ENCODE data around the gene TAF1B. TPM values are rescaled to one million over a fixed set of nuclear protein-coding genes. Genes with fewer than 3 reads are reported as not detected.

TAF1B gene
- total and polyA plus RNA-seq, 10 of the 15 experiments (the other 5 are each of a cell fraction or from before 2014, with no cell fraction given): 8.1 to 18.3 (median 12.4) TPM

DNA sequence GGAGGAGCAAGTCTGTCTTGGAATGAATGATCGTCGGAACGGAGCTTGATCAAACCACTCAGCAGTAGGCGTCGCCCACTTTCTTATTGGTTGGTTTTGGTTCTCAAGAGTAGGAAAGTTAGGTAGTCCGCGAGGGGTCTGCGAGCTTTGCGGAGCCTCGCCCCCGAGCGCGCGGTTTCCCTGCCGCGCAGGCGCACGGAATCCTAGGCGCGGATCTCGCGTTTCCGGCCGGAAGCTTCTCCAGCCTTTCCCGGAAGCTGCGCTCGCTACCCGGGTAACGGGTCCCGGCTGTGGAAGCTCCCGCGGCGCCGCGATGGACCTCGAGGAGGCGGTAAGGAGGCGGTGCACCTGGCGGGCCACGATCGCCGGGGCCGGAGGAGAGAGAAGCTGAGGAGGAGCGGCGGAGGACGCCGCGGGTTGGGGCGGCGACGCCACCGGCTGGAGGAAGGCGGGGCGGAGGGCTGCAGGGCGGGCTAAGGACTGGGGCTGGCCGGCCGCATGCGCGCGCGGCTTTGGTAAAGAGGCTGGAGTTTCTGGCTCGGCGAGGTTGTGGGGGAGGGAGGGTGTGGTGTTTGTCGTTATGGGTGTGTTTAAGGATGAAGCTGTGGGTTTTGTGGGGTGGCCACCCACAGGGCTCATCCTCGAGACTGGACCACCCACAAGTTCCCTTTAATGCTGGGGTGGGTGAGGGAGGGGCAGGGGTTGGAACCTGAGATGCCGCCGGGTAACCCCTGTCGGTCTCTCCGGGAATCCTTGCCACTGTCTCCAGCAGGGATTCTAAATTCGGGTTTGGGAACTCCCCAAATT, at the start of gene TAF1B (continued):
- TF ChIP-seq, protein P1, sequence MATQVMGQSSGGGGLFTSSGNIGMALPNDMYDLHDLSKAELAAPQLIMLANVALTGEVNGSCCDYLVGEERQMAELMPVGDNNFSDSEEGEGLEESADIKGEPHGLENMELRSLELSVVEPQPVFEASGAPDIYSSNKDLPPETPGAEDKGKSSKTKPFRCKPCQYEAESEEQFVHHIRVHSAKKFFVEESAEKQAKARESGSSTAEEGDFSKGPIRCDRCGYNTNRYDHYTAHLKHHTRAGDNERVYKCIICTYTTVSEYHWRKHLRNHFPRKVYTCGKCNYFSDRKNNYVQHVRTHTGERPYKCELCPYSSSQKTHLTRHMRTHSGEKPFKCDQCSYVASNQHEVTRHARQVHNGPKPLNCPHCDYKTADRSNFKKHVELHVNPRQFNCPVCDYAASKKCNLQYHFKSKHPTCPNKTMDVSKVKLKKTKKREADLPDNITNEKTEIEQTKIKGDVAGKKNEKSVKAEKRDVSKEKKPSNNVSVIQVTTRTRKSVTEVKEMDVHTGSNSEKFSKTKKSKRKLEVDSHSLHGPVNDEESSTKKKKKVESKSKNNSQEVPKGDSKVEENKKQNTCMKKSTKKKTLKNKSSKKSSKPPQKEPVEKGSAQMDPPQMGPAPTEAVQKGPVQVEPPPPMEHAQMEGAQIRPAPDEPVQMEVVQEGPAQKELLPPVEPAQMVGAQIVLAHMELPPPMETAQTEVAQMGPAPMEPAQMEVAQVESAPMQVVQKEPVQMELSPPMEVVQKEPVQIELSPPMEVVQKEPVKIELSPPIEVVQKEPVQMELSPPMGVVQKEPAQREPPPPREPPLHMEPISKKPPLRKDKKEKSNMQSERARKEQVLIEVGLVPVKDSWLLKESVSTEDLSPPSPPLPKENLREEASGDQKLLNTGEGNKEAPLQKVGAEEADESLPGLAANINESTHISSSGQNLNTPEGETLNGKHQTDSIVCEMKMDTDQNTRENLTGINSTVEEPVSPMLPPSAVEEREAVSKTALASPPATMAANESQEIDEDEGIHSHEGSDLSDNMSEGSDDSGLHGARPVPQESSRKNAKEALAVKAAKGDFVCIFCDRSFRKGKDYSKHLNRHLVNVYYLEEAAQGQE (IDR thresholded peaks at IDR 0.05; ENCODE audit: low read depth, low read length): 0 out of 2 replicates have a peak, but pooled peaks have one; percentile 12
- TF ChIP-seq POLR2AphosphoS2 (IDR thresholded peaks at IDR 0.05; ENCODE audit: low read depth, low read length) (0 out of 2 replicates have a peak, but pooled peaks have one; percentile 31), SMARCA5 (IDR thresholded peaks at IDR 0.05) (0 out of 2 replicates have a peak, but pooled peaks have one; percentile 16), EGR1 (IDR thresholded peaks at IDR 0.05; ENCODE audit: borderline replicate concordance in 1 of 2, low read depth in 2 of 2, low read length in 2 of 2) (0 out of 3 replicates have a peak, but pooled peaks of 1 of the 2 experiments have one; percentile 51), YY1 (IDR thresholded peaks at IDR 0.05; ENCODE audit: low read depth, low read length) (no peak; the same call in 1 of the 2 replicates), SMC3 (IDR thresholded peaks at IDR 0.05; ENCODE audit: borderline replicate concordance, low read length) (no peak), CBX3 (IDR thresholded peaks at IDR 0.05; ENCODE audit: borderline replicate concordance, low read depth) (no peak), TBL1XR1 (IDR thresholded peaks at IDR 0.05; ENCODE audit: low read depth, low read length) (no peak; the same call in 1 of the 2 replicates), POLR2AphosphoS5 (IDR thresholded peaks at IDR 0.05; ENCODE audit: low read length) (peak; percentile 50; the same call in 1 of the 2 replicates), HCFC1 (IDR thresholded peaks at IDR 0.05; ENCODE audit: low read length) (no peak)
- TF ChIP-seq, protein P2, sequence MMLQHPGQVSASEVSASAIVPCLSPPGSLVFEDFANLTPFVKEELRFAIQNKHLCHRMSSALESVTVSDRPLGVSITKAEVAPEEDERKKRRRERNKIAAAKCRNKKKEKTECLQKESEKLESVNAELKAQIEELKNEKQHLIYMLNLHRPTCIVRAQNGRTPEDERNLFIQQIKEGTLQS (IDR thresholded peaks at IDR 0.05; ENCODE audit: borderline replicate concordance, extremely low read depth, low read depth, low read length): no peak
- TF ChIP-seq, protein P3, sequence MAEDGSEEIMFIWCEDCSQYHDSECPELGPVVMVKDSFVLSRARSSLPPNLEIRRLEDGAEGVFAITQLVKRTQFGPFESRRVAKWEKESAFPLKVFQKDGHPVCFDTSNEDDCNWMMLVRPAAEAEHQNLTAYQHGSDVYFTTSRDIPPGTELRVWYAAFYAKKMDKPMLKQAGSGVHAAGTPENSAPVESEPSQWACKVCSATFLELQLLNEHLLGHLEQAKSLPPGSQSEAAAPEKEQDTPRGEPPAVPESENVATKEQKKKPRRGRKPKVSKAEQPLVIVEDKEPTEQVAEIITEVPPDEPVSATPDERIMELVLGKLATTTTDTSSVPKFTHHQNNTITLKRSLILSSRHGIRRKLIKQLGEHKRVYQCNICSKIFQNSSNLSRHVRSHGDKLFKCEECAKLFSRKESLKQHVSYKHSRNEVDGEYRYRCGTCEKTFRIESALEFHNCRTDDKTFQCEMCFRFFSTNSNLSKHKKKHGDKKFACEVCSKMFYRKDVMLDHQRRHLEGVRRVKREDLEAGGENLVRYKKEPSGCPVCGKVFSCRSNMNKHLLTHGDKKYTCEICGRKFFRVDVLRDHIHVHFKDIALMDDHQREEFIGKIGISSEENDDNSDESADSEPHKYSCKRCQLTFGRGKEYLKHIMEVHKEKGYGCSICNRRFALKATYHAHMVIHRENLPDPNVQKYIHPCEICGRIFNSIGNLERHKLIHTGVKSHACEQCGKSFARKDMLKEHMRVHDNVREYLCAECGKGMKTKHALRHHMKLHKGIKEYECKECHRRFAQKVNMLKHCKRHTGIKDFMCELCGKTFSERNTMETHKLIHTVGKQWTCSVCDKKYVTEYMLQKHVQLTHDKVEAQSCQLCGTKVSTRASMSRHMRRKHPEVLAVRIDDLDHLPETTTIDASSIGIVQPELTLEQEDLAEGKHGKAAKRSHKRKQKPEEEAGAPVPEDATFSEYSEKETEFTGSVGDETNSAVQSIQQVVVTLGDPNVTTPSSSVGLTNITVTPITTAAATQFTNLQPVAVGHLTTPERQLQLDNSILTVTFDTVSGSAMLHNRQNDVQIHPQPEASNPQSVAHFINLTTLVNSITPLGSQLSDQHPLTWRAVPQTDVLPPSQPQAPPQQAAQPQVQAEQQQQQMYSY (CRISPR knock-in tag; IDR thresholded peaks at IDR 0.05): no peak
- TF ChIP-seq, protein P4, sequence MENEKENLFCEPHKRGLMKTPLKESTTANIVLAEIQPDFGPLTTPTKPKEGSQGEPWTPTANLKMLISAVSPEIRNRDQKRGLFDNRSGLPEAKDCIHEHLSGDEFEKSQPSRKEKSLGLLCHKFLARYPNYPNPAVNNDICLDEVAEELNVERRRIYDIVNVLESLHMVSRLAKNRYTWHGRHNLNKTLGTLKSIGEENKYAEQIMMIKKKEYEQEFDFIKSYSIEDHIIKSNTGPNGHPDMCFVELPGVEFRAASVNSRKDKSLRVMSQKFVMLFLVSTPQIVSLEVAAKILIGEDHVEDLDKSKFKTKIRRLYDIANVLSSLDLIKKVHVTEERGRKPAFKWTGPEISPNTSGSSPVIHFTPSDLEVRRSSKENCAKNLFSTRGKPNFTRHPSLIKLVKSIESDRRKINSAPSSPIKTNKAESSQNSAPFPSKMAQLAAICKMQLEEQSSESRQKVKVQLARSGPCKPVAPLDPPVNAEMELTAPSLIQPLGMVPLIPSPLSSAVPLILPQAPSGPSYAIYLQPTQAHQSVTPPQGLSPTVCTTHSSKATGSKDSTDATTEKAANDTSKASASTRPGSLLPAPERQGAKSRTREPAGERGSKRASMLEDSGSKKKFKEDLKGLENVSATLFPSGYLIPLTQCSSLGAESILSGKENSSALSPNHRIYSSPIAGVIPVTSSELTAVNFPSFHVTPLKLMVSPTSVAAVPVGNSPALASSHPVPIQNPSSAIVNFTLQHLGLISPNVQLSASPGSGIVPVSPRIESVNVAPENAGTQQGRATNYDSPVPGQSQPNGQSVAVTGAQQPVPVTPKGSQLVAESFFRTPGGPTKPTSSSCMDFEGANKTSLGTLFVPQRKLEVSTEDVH (IDR thresholded peaks at IDR 0.05; ENCODE audit: low read depth, partially characterized antibody): no peak
- TF ChIP-seq, protein P5, sequence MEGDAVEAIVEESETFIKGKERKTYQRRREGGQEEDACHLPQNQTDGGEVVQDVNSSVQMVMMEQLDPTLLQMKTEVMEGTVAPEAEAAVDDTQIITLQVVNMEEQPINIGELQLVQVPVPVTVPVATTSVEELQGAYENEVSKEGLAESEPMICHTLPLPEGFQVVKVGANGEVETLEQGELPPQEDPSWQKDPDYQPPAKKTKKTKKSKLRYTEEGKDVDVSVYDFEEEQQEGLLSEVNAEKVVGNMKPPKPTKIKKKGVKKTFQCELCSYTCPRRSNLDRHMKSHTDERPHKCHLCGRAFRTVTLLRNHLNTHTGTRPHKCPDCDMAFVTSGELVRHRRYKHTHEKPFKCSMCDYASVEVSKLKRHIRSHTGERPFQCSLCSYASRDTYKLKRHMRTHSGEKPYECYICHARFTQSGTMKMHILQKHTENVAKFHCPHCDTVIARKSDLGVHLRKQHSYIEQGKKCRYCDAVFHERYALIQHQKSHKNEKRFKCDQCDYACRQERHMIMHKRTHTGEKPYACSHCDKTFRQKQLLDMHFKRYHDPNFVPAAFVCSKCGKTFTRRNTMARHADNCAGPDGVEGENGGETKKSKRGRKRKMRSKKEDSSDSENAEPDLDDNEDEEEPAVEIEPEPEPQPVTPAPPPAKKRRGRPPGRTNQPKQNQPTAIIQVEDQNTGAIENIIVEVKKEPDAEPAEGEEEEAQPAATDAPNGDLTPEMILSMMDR (IDR thresholded peaks at IDR 0.05 in 2 of 3, conservative IDR thresholded peaks at IDR 0.05 in 1 of 3; ENCODE audit: control insufficient read depth in 2 of 3, extremely low read depth in 1 of 3, insufficient read depth in 1 of 3, low read depth in 3 of 3, low read length in 3 of 3): peak; percentile 31 to 40 (median 37); a peak in 5 of 6 replicates

Data from GM12878 (cell line).